ENCODE data around the gene BTBD3. TPM values are rescaled to one million over a fixed set of nuclear protein-coding genes. Genes with fewer than 3 reads are reported as not detected.

Gene BTBD3
- total and polyA plus RNA-seq, 8 donors: 24.7 to 76.4 (median 62.3) TPM

DNA sequence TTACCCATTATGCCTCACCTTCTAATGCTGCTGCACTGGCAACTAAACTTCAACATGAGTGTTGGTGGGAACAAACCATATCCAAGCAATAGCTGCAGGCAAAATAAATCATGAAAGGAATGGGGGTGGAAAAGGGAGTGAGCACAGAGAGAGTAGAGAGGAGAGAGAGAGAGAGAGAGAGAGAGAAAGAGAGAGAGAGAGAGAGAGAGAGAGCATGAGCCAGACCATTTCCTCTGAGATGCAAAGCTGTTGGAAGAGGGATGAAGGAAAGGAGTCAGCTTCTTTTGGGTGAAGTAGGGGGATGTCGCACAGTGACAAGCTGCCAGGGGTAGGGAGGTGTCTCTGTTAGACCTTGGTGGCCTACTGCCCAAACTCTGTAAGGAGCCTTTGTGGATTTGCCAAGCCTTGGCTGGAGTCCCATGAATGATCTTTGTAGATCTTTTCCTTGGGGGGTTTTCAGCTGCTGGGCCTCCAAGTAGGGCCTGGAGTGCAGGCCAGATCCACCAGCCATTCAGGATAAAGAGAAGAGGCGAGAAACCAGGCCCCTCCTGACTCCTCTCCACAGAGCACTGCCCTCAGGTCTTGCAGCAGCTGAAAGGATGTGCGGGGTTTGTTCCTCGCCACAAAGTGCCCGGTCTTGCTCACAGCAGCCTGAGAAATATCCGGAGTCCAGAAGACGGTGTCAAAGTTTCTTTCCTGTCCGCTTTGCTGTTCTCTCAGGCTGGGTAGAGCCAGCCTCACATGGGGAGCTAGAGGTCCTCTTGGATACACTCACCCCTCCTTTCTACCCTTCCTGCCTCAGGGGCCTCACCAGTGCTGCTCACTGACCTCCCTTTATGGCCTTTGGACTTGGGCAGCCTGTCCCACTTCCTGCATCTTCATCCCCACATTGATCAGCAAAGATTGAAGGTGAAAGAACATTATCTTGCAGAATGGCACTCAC lies 17.8 kb downstream of the BTBD3 start:
- Histone ChIP-seq H3K27me3 (no peaks in the 10 kb centered on the region), H3K4me1 (no peaks in the 10 kb centered on the region), H3K36me3 (no peaks in the 10 kb centered on the region), H3K9me3 (no peaks in the 10 kb centered on the region), H3K4me3 (no peak overlapping the region), H3K27ac (no peak overlapping the region)
- ATAC-seq (no peak), DNase-seq (peak in 1 of 4 donors; percentile 26)
- intact Hi-C loops (cut with DNase I): no loop called here
- TF ChIP-seq, protein P1, sequence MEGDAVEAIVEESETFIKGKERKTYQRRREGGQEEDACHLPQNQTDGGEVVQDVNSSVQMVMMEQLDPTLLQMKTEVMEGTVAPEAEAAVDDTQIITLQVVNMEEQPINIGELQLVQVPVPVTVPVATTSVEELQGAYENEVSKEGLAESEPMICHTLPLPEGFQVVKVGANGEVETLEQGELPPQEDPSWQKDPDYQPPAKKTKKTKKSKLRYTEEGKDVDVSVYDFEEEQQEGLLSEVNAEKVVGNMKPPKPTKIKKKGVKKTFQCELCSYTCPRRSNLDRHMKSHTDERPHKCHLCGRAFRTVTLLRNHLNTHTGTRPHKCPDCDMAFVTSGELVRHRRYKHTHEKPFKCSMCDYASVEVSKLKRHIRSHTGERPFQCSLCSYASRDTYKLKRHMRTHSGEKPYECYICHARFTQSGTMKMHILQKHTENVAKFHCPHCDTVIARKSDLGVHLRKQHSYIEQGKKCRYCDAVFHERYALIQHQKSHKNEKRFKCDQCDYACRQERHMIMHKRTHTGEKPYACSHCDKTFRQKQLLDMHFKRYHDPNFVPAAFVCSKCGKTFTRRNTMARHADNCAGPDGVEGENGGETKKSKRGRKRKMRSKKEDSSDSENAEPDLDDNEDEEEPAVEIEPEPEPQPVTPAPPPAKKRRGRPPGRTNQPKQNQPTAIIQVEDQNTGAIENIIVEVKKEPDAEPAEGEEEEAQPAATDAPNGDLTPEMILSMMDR (IDR thresholded peaks at IDR 0.05): no peak

DNA sequence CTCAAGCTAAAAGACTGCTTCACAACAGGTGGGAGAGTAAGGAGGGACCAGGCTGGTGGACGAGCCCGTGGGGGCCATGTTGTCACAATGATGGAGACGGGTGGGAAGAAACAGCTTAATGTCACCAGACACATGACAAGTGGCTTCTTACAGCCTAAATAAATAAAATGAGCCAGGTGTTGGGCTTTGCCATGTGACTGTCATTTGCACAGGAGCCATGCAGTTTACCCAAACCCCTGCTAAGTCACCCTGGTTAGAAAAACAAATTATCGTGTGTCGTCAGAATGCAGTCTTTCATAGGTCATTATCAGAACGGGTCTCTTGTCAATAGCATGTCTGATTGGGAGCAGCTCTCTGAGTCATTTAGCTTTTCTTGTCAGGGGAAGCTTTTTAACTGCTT lies 18.5 kb downstream of the BTBD3 start:
- DNase-seq (no peak), ATAC-seq (no peak)
- no peaks in the 10 kb centered on the region for H3K27me3 ChIP-seq
- H3K27ac ChIP-seq: no peak overlapping the region
- no peak overlapping the region for H3K4me3 ChIP-seq
- H3K9me3 ChIP-seq: no peaks in the 10 kb centered on the region
- H3K4me1 ChIP-seq: no peaks in the 10 kb centered on the region
- TF ChIP-seq, protein P1 (IDR thresholded peaks at IDR 0.05): no peak
- intact Hi-C loops (cut with DNase I): no loop called here
- no peaks in the 10 kb centered on the region for H3K36me3 ChIP-seq

DNA sequence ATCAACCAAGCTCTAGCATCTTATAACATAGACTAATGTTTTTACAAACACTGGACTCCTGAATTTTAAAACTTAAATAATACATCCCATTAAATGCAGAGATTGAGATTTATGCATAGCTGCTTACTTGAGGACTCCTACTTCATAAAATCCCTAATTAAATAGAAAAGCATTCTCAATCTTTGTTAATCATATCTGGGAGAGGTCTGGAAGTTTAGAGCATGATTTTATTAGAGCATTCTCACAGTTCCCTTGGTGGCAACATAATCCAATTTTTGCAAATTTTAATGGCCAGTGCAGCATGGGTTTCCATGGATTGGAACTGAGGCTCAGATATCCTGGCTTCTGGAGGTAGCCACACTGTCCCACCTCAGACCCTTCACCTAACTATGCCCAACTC lies 19.5 kb downstream of the BTBD3 start:
- no peaks in the 10 kb centered on the region for H3K4me1 ChIP-seq
- DNase-seq (no peak), ATAC-seq (no peak)
- H3K36me3 ChIP-seq: no peaks in the 10 kb centered on the region
- no peak overlapping the region for H3K4me3 ChIP-seq
- TF ChIP-seq, protein P1 (IDR thresholded peaks at IDR 0.05): no peak
- H3K9me3 ChIP-seq: no peaks in the 10 kb centered on the region
- intact Hi-C loops (cut with DNase I): no loop called here
- H3K27ac ChIP-seq: no peak overlapping the region
- H3K27me3 ChIP-seq: no peaks in the 10 kb centered on the region

GRCh38 chr20:11941593-11942246 lies 24.0 kb downstream of the BTBD3 start:
- TF ChIP-seq, protein P1 (IDR thresholded peaks at IDR 0.05): no peak
- DNase-seq: no peak
- no peak for ATAC-seq
- Histone ChIP-seq H3K4me1 (no peaks in the 10 kb centered on the region), H3K27ac (no peak overlapping the region), H3K27me3 (no peaks in the 10 kb centered on the region), H3K4me3 (no peak overlapping the region), H3K36me3 (no peaks in the 10 kb centered on the region), H3K9me3 (peaks cover 0 to 3% of the 10 kb centered on the region in 2 donors)
- intact Hi-C loops (cut with DNase I): no loop called here

DNA sequence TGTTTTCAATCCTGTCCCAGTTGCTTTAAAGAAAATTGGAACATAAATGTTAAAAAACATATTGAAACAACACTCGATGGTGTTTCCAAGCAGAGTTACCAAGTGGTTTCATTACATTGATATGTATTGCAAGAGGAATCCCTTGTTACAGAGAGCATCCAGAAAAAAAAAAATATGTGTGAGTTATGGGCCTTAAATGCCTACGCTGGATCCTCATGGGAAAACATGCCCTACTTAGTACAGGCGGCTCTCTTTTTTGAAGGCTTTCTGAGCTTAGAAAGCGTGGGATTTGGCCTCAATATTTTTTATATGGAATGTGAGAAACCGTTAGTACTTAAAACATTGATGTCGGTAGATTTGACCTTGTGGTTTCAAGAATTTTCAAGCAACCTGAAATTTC lies 26.1 kb downstream of the BTBD3 start:
- DNase-seq (no peak), ATAC-seq (no peak)
- Histone ChIP-seq H3K27ac (no peak overlapping the region), H3K4me1 (no peaks in the 10 kb centered on the region), H3K36me3 (no peaks in the 10 kb centered on the region), H3K27me3 (no peaks in the 10 kb centered on the region), H3K4me3 (no peak overlapping the region), H3K9me3 (peaks cover 0 to 3% of the 10 kb centered on the region in 2 donors)
- intact Hi-C loops (cut with DNase I): no loop called here
- TF ChIP-seq, protein P1 (IDR thresholded peaks at IDR 0.05): no peak

Measured in left lung (tissue), 10 donors.